HG02943 (cell line): ENCODE results near the gene PIP5KL1.
"Not testable (repeated sequence)": the region's sequence is repeated elsewhere in the genome, so short reads cannot be mapped to it uniquely, and the experiment has no call there.

Source experiments
- ATAC-seq: cut with Tn5 transposase; IDR thresholded peaks from one replicate; pipeline ENCODE4 v1.9.1; 2021; ENCODE audit warnings: mild to moderate bottlenecking, low read depth, moderate library complexity; ENCODE audit not compliant: unreplicated experiment

Gene PIP5KL1

GRCh38 chr9:127897193-127897692 lies 33.3 kb downstream of the PIP5KL1 start:
- ATAC-seq = no peak

DNA sequence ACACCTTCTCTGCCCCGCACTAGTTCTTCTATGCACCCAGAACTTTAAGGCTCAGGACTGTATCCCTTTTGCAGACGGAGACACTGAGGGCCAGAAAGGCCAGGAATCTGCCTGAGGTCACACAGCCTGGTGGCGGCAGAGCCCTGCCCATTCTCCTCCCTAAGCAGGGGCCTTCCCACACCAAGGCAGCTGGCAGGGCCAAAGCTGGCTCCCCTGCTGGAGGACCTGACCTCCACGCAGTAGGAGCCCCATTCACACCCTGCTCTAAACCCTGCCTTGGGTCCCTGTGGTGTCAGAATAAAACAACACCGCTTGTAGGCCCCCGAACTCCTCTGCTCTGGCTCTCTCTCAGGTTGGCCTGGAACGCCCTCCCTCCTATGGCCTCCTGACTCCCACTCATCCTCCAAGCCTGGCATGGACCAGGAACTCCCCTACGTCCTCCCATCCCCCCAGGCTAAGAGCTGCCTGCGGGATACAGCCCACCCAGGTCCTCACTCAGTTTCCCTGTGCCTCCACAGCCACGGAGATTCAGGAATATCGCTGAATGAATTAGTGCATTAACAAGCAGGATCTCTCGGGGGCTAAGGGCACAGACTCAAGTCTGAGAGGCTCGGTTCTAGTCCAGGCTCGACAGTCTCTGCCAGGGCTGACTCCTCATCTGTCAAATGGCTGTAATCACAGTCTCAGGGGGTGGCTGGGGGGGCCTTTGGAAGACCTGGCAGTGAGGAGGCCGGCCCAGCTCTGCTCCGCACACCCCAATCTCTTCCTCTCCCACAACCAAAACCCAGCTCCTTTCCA lies 34.0 kb downstream of the PIP5KL1 start:
- ATAC-seq = no peak

- ATAC-seq = no peak
These were observed 34.8 kb downstream of the PIP5KL1 start for GRCh38 chr9:127895811-127896210.

- ATAC-seq = no peak
These were observed 37.2 kb downstream of the PIP5KL1 start for GRCh38 chr9:127893392-127893791.

- no peak for ATAC-seq
These were observed 37.7 kb downstream of the PIP5KL1 start for GRCh38 chr9:127892831-127893230.

GRCh38 chr9:127890053-127890452 lies 40.5 kb downstream of the PIP5KL1 start:
- no peak for ATAC-seq

GRCh38 chr9:127887792-127888191 lies 42.8 kb downstream of the PIP5KL1 start:
- no peak for ATAC-seq

- no peak for ATAC-seq
These were observed 44.1 kb downstream of the PIP5KL1 start for GRCh38 chr9:127886401-127886972.

GRCh38 chr9:127885508-127886281 lies 44.9 kb downstream of the PIP5KL1 start:
- no peak for ATAC-seq

DNA sequence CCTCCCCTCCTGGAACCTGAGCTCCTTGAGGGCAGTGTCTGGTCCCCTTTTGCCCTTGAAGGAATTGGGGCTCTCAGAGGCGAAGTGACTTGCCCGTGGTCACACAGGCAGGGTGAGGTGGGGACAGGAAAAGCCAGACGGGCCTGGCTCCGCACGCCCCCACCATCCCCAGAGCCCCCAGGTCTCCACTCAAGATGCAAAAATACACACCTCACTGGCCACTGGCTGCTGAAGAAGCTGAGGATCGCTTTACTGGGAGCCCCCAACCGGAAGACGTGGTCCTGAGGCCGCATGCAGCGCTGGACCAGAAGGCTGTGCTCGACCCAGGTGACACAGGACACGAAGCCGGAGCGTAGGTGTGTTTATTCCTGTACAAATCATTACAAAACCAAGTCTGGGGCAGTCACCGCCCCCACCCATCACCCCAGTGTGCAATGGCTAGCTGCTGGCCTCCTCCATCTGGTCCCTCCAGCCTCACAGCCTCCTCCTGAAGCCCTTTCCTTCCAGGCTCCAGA lies 45.5 kb downstream of the PIP5KL1 start:
- ATAC-seq = no peak

- no peak for ATAC-seq
These were observed 46.1 kb downstream of the PIP5KL1 start for GRCh38 chr9:127884427-127884911.

DNA sequence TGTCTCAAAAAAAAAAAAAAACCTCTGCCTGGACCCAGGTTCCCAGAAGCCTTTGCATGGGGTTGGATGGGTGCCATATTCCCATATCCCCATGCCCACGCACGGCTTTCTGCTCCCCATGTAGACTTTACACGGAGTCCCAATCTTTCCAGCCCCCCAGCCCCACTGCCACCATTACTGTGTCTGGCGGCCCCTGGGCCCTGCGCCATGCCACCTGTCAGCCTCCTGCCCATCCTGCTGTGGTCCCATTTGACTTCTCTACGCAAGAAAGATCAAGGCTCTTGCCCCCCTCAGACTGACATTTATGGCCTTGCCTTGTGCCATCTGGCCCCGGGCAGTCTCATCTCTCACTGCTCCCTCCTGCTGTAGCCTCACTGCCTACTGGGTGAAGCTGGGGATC lies 46.6 kb downstream of the PIP5KL1 start:
- no peak for ATAC-seq

GRCh38 chr9:127881715-127882114 lies 48.9 kb downstream of the PIP5KL1 start:
- not testable (repeated sequence) for ATAC-seq

- ATAC-seq = no peak
These were observed 50.4 kb downstream of the PIP5KL1 start for GRCh38 chr9:127880143-127880542.

DNA sequence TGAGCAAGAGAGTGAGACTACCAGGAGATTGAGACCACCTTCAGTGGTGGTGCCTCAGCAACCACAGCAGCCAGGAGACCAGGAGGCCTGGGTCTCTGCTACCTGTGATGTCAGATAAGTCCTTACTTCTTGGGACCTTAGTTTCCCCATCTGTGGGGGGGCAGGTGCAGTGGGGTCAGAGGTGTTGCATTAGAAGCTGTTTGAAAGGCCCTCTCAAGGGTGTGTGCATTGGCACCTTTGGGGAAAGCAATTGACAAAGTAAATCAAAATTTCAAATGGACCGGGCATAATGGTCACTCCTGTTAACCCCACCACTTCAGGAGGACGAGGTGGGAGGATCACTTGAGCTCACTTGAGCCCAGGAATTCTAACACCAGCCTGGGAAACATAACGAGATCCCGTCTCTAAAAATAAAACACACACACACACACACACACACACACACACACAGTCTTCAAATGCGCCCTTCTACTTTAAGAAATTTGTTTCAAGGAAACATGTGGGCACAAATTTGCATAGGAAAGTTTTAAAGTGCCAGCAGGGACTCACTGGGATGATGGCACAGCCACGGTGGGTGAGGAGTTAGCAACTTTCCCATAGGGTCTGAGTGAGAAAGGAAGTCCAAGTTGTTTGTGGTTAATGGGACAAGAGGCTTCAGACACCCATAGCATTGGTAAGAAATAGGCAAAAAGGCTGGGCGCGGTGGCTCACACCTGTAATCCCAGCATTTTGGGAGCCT lies 51.8 kb downstream of the PIP5KL1 start:
- no peak for ATAC-seq

DNA sequence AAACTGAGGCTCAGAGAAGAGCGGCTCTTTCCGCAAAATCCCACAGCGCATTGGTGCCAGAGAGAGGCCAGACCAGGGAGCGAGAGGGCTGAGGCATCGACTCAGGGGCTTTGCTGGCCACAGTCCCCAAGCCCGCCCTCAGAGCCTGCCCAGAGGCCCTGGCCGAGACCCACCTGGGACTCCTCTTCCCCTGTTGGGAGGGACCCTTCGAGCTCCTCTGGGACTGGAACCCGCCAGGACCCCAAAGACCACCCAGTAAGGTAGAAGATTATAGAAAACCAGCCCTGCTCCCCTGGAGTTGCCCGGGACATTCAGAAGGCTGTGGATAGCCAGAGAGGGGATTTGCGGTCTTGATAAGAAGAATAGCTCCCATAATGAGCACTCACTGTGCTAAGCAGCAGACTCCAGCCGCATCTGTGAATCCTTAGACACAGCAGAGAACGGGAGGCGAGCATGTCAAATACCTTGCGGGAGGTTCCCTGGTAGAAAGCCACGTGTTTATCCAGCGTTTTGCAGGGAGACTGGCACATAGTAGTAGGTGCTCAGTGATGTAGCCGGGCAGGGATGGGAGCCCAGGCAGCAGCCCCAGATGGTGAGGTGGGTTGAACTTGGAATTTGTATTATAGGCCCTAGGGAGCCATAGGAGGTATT lies 52.5 kb downstream of the PIP5KL1 start:
- no peak for ATAC-seq

- no peak for ATAC-seq
These were observed 53.0 kb downstream of the PIP5KL1 start, which contains the start of gene AK1 for GRCh38 chr9:127877566-127877998. TSS of gene AK1 (minus strand) at chr9:127877675. CDS start at chr9:127874617, 3,058 bp downstream.

GRCh38 chr9:127876764-127877562 lies 53.6 kb downstream of the PIP5KL1 start:
- ATAC-seq = no peak
